Gastroesophageal sphincter (tissue), 4 donors: ENCODE data around the gene DNMT1. TPM values are rescaled to one million over a fixed set of nuclear protein-coding genes. Genes with fewer than 3 reads are reported as not detected.

ENCODE experiments used
- ATAC-seq: fragments of 150-250 bp; one replicate; pipeline ENCODE4 v1.9.1; 2016; ENCODE audit warnings: mild to moderate bottlenecking, moderate library complexity
- H3K27ac ChIP-seq, 4 donors: fragments of 200-600 bp; sonication (generic) in 3 of 4; 1 replicate in 3 of 4; 2 replicates in 1 of 4; pipeline ENCODE4 v1.5.1; 2016 to 2019
- H3K27me3 ChIP-seq: fragments of 200-600 bp; sonication (generic); one replicate; pipeline ENCODE4 v1.5.1; 2019
- H3K36me3 ChIP-seq, 2 donors: fragments of 200-600 bp; sonication (generic); one replicate each; pipeline ENCODE4 v1.5.1; 2019; ENCODE audit warnings: control low read depth in 1 of 2
- H3K4me1 ChIP-seq, 3 donors: fragments of 200-600 bp; sonication (generic); 1 replicate in 2 of 3; 2 replicates in 1 of 3; pipeline ENCODE4 v1.5.1; 2016 to 2019; ENCODE audit warnings: control low read depth in 2 of 3
- H3K4me3 ChIP-seq, 2 donors: fragments of 200-600 bp; sonication (generic); one replicate each; pipeline ENCODE4 v1.5.1; 2019; ENCODE audit warnings: mild to moderate bottlenecking in 1 of 2, moderate library complexity in 1 of 2
- H3K9me3 ChIP-seq, 3 donors: fragments of 200-600 bp; sonication (generic); one replicate each; pipeline ENCODE4 v1.5.1; 2017 to 2019; ENCODE audit warnings: control low read depth in 2 of 3
- EP300 ChIP-seq: sonication (generic); formaldehyde crosslinking; IDR thresholded peaks from one replicate; pipeline ENCODE4 v1.6.1; 2017; ENCODE audit warnings: antibody characterized with exemption, mild to moderate bottlenecking
- POLR2A ChIP-seq, 2 donors: fragments of 450-650 bp; IDR thresholded peaks; one replicate each; pipeline ENCODE4 v1.6.1; 2017; ENCODE audit warnings: antibody characterized with exemption in 2 of 2, mild to moderate bottlenecking in 2 of 2, moderate library complexity in 1 of 2
- POLR2AphosphoS5 ChIP-seq: sonication (generic); formaldehyde crosslinking; IDR thresholded peaks from one replicate; pipeline ENCODE4 v1.6.1; 2017; ENCODE audit warnings: antibody characterized with exemption
- WGBS, 2 donors: methylation state at CpG; one replicate each; pipeline ENCODE4 v1.1.5; 2018; ENCODE audit warnings: low coverage in 1 of 2; 5-methylcytosine and 5-hydroxymethylcytosine counted together
- total RNA-seq, 4 donors: library from RNA; depleted of rRNA; stranded (reverse); fragments of >200 nt; gene quantifications; one replicate each; pipeline ENCODE4 v1.1.0, GENCODE V29; 2016
- TF ChIP-seq, protein P1 (sequence below), 4 experiments: fragments of 200-600 bp in 2 of 4; fragments of 450-650 bp in 2 of 4; sonication (generic) in 1 of 4; IDR thresholded peaks; one replicate each; pipeline ENCODE4 v1.5.1; 2017 to 2019; ENCODE audit warnings: antibody characterized with exemption in 4 of 4, mild to moderate bottlenecking in 2 of 4, moderate library complexity in 2 of 4

Gene DNMT1
- total RNA-seq, 4 donors from 2014 or later, result 28.1 to 50.6 (median 38.1) TPM

DNA sequence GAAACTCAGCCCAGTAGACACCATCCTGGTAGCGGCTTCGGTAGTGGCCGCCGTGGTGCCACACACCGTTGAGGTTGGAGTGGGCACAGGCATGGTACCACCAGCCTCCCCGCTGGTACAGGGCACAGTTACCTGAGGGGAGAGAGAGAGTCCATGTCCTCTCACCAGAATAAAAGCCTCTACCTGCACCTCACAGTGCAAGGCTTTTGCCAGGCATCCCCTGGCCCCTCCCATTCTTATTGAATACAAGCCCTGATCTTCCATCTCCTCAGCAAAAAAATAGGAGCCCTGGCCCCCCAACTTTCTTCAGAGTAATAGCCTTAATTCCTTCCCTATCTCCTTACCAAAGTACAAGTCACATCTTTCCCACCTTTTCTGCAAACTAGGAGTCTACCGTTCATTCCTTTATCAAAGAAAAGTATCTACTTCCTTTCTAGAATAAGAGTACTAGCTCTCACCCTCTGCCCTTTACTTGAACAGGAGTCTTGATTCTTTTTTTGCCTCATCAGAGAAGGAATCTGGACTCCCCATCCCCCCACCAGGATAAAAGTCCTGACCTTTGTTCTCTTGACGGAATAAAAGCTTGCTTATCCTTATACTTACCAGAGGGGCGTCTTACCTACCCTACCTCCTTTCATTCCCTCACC lies 102.0 kb downstream of the DNMT1 start:
- Histone ChIP-seq H3K4me3 (no peak overlapping the region), H3K27ac (no peak overlapping the region), H3K9me3 (no peaks in the 10 kb centered on the region), H3K27me3 (no peaks in the 10 kb centered on the region), H3K36me3 (peaks cover 0 to 49% of the 10 kb centered on the region in 2 donors), H3K4me1 (peaks cover 0 to 17% (median 0%) of the 10 kb centered on the region in 3 donors)
- no peak for ATAC-seq
- no peak for TF ChIP-seq POLR2A (IDR thresholded peaks at IDR 0.05)
- TF ChIP-seq, protein P1, sequence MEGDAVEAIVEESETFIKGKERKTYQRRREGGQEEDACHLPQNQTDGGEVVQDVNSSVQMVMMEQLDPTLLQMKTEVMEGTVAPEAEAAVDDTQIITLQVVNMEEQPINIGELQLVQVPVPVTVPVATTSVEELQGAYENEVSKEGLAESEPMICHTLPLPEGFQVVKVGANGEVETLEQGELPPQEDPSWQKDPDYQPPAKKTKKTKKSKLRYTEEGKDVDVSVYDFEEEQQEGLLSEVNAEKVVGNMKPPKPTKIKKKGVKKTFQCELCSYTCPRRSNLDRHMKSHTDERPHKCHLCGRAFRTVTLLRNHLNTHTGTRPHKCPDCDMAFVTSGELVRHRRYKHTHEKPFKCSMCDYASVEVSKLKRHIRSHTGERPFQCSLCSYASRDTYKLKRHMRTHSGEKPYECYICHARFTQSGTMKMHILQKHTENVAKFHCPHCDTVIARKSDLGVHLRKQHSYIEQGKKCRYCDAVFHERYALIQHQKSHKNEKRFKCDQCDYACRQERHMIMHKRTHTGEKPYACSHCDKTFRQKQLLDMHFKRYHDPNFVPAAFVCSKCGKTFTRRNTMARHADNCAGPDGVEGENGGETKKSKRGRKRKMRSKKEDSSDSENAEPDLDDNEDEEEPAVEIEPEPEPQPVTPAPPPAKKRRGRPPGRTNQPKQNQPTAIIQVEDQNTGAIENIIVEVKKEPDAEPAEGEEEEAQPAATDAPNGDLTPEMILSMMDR (IDR thresholded peaks at IDR 0.05), result no peak
- TF ChIP-seq POLR2AphosphoS5, result no peak
- 69% methylated on average over 4 of the region's 9 CpGs; no CpG with 5 or more reads in 1 of the 2 donors for WGBS, 2 donors

DNA sequence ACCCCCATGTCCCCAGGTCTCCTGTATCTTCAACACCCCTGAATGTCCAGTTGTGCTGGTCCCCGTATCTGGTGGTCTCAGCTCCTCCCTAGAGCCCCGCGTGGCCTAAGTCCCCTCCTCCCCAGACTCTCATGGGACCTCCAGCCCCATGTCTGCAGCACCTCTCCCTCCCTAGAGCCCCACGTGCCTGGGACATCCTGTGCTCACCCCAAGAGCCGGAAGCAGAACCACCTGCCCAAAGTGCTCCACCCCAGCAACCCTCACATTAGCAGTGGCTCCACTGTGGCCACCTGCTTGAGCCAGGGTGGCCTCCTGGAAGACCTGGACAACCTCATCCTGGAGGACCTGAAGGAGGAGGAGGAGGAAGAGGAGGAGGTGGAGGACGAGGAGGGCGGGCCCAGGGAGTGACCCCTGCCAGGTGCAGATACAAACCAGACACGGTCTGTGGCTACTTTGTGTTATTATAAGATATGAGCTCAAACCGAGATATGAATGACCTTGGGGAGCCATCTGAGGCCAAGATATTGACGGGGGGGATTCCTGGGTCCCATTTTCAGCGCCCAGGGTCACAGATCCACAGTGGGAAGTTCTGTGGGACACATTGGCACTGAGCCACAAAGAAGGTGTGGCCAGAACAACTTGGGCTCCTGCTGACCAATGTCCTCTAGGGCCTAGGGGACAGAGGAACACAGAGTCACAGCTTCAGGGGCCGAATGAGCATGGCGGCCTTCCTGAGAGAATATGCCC lies 102.7 kb downstream of the DNMT1 start:
- H3K4me1 ChIP-seq, result peaks cover 0 to 18% (median 0%) of the 10 kb centered on the region in 3 donors
- no peak overlapping the region for H3K4me3 ChIP-seq
- H3K9me3 ChIP-seq, result no peaks in the 10 kb centered on the region
- WGBS, 2 donors, result 78 to 80% methylated on average over 3 to 5 of the region's 13 CpGs
- H3K36me3 ChIP-seq, result peaks cover 0 to 49% of the 10 kb centered on the region in 2 donors
- ATAC-seq, result no peak
- H3K27me3 ChIP-seq, result no peaks in the 10 kb centered on the region
- TF ChIP-seq EP300, result no peak
- no peak for TF ChIP-seq POLR2AphosphoS5
- TF ChIP-seq, protein P1 (IDR thresholded peaks at IDR 0.05), result no peak
- no peak for TF ChIP-seq POLR2A (IDR thresholded peaks at IDR 0.05)
- no peak overlapping the region for H3K27ac ChIP-seq

DNA sequence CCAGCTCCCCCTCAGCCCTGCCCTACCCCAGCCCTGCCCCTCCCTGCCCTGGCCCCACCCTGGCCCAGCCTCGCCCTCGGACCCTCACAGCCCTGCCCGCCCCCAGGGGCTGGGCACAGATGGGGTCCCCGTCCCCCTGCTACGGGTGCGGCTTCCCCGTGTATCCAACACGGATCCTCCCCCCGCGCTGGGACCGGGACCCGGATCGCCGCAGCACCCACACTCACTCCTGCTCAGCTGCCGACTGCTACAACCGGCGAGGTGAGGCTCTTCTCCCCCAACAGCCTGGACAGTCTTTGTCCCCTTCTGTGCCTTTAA lies 103.4 kb downstream of the DNMT1 start:
- TF ChIP-seq POLR2A (IDR thresholded peaks at IDR 0.05) (no peak), POLR2AphosphoS5 (no peak), EP300 (no peak)
- TF ChIP-seq, protein P1 (IDR thresholded peaks at IDR 0.05), result no peak
- no peak for ATAC-seq
- Histone ChIP-seq H3K36me3 (peaks cover 0 to 49% of the 10 kb centered on the region in 2 donors), H3K27me3 (no peaks in the 10 kb centered on the region), H3K4me3 (no peak overlapping the region), H3K9me3 (no peaks in the 10 kb centered on the region), H3K27ac (no peak overlapping the region), H3K4me1 (peaks cover 0 to 19% (median 0%) of the 10 kb centered on the region in 3 donors)
- 78% methylated on average over 6 of the region's 17 CpGs; no CpG with 5 or more reads in 1 of the 2 donors for WGBS, 2 donors

DNA sequence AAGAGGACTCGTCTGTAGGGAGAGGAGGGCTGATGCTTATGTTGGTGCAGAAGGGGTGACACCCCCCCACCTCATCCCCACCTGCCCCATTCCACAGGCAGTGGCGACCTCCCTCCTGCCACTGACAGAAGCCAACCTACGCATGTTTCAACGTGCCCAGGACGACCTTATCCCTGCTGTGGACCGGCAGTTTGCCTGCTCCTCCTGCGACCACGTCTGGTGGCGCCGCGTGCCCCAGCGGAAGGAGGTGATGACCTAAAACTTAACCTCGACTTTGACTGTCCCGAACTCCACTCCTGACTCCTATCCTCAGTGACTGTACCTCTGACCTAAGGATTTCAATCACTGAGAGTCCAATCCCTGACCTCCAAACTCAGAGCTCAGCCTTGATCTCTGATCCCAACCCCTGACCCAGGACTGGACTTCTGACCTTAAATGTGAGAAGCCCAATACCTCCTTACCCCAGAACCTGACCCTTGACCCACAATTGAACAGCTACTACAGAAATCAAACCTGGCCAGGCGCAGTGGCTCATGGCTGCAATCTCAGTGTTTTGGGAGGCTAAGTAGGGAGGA lies 104.9 kb downstream of the DNMT1 start:
- Histone ChIP-seq H3K9me3 (no peaks in the 10 kb centered on the region), H3K27me3 (no peaks in the 10 kb centered on the region), H3K27ac (no peak overlapping the region), H3K4me3 (no peak overlapping the region), H3K36me3 (peaks cover 0 to 49% of the 10 kb centered on the region in 2 donors), H3K4me1 (peaks cover 0 to 15% (median 0%) of the 10 kb centered on the region in 3 donors)
- WGBS, 2 donors, result 73% methylated on average over 10 of the region's 15 CpGs; no CpG with 5 or more reads in 1 of the 2 donors
- TF ChIP-seq, protein P1 (IDR thresholded peaks at IDR 0.05), result no peak
- no peak for TF ChIP-seq EP300
- no peak for TF ChIP-seq POLR2AphosphoS5
- TF ChIP-seq POLR2A (IDR thresholded peaks at IDR 0.05), result no peak
- no peak for ATAC-seq
